Measurements from ENCODE around the gene POU2F1.

DNA sequence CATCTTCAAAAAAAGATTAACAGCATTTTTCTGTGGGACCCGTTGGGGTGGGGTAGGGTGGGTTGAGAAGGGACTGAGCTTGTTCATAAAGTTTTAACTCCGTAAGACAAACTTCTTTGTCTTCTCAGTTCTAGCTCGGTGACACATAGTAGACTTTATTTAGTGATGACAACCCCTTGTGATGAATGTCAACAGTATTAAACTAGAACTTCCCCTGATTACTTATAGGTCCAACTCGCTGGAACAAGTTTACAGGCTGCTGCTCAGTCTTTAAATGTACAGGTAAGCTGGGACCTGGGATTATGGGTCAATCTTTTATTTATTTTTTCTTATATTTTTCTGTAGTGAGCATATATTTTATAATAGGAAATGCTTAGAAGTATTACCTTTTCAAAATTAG, 149.2 kb downstream of the POU2F1 start:
- TF ChIP-seq POLR2AphosphoS5 (IDR thresholded peaks at IDR 0.05; ENCODE audit: borderline replicate concordance, low read depth, low read length) (no peak), EZH2 (IDR thresholded peaks at IDR 0.05) (no peak), FOXP2 (optimal IDR thresholded peaks at IDR 0.05; ENCODE audit: control extremely low read depth, extremely low read length, insufficient read depth) (no peak)

All from SK-N-MC (cell line).